Epithelial cell of esophagus (primary cell): Measurements from ENCODE around the gene PTPRZ1.
A peak's percentile ranks its signal among the peaks of the same experiment; 100 is the strongest.

Source experiments
- DNase-seq: peaks from one replicate; pipeline ENCODE4 v3.0.0; 2010; ENCODE audit warnings: low read depth
- H3K4me3 ChIP-seq: 2 replicates; pipeline ENCODE4 v1.5.1; 2011; ENCODE audit warnings: mild to moderate bottlenecking, low read length, control low read depth
- TF ChIP-seq, protein P1 (sequence below): IDR thresholded peaks from 2 replicates; pipeline ENCODE4 v1.5.1; 2011; ENCODE audit warnings: low read depth, mild to moderate bottlenecking, low read length, control low read depth, inconsistent platforms; ENCODE audit not compliant: insufficient read depth; ENCODE audit errors: missing control alignments

The PTPRZ1 gene

DNA sequence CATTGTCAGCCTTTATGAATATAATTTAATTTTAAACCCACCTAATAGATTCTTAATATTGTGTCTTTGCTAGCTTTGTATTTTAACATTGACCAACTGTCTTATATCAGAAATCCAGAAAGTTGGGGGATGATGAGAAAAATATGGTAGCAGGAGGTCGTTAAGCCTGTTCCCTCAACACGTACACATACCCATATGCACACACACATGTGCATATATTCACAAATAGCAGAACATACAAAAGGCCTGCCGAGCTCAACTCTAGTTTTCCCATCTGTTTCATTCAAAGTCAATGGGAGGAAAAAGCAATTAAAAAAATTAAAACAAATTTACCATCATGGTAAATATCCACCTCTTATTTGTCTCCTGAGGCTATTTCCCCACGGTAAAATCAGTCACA lies 25.9 kb upstream of the PTPRZ1 start:
- H3K4me3 ChIP-seq, result no peak overlapping the region
- TF ChIP-seq, protein P1, sequence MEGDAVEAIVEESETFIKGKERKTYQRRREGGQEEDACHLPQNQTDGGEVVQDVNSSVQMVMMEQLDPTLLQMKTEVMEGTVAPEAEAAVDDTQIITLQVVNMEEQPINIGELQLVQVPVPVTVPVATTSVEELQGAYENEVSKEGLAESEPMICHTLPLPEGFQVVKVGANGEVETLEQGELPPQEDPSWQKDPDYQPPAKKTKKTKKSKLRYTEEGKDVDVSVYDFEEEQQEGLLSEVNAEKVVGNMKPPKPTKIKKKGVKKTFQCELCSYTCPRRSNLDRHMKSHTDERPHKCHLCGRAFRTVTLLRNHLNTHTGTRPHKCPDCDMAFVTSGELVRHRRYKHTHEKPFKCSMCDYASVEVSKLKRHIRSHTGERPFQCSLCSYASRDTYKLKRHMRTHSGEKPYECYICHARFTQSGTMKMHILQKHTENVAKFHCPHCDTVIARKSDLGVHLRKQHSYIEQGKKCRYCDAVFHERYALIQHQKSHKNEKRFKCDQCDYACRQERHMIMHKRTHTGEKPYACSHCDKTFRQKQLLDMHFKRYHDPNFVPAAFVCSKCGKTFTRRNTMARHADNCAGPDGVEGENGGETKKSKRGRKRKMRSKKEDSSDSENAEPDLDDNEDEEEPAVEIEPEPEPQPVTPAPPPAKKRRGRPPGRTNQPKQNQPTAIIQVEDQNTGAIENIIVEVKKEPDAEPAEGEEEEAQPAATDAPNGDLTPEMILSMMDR, result no peak
- no peak for DNase-seq

DNA sequence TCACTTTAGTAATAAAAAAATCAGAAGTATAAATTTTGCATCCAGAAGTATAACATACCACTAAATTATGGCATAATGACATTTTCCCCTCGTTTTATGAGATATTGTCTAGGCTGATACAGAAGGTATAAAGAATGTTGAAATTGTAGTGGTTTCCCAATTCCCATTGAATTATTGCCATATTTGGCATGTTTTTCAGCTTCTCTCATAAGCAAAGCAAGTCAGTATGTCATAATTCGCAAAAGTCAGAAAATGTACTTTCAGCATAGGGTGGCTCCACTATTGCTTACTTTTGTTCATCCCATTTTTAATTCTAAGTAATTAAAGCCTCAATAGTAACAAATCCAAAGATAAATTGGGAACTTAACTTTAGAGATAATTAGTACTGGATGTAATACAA lies 19.7 kb upstream of the PTPRZ1 start:
- no peak for DNase-seq
- TF ChIP-seq, protein P1, result no peak
- no peak overlapping the region for H3K4me3 ChIP-seq

DNA sequence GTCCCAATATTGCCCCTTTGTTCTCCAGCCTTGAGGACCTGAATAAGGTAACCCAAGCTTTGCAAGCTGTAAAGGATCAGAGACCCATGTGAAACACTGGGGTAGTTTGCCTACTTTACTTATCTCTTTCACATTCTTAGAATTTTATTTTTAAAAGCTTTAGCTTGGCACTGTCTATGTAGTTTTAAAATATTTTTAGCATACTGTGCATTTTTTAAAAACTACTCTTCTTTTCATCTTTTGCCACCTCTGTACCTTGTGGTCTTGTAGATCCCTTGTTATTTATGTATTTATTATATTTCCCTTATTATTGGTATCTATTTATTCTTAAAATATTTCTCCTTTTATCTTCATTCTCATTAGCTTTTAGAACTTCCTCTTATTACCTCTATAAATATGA lies 12.0 kb upstream of the PTPRZ1 start:
- no peak for DNase-seq
- TF ChIP-seq, protein P1, result no peak
- H3K4me3 ChIP-seq, result no peak overlapping the region

DNA sequence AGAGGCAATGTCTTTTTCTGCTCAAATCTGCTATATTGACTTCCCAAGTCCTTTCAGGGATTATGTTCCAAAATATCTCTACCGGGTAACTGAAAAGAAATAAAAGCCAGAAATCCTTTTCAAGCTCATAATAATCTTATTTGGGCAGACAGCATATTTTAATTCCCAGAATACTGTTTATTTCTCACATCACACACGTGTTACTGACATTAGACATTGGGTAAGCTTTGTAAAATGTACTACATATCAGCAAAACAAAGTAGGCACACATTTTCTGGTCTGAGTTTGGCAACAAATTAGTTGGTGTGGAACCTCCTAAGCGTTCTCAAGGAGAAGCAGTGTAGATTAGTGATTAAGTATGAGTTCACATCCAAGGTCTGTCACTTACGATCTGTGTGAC lies 10.4 kb upstream of the PTPRZ1 start:
- DNase-seq, result no peak
- no peak overlapping the region for H3K4me3 ChIP-seq
- TF ChIP-seq, protein P1, result no peak

DNA sequence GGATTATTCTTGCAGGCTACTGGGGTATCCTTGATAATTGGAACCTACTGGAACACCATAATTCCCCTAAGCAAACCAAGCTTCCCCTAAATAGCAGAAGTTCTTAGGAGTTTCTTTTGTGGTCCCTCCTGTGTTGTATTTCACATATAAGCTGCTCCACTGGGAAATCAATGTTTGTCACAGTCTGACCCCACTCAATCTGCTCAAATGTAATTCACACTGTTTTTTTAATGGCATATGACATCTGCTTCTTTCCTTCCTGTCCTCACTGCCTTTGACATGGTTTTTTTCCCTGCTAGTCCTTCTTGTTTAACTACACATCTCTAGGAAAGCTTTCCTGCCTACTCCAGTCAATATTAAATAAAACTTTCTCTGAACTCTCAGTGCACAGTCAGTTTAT lies 1.8 kb upstream of the PTPRZ1 start:
- no peak overlapping the region for H3K4me3 ChIP-seq
- TF ChIP-seq, protein P1, result no peak
- DNase-seq, result no peak

DNA sequence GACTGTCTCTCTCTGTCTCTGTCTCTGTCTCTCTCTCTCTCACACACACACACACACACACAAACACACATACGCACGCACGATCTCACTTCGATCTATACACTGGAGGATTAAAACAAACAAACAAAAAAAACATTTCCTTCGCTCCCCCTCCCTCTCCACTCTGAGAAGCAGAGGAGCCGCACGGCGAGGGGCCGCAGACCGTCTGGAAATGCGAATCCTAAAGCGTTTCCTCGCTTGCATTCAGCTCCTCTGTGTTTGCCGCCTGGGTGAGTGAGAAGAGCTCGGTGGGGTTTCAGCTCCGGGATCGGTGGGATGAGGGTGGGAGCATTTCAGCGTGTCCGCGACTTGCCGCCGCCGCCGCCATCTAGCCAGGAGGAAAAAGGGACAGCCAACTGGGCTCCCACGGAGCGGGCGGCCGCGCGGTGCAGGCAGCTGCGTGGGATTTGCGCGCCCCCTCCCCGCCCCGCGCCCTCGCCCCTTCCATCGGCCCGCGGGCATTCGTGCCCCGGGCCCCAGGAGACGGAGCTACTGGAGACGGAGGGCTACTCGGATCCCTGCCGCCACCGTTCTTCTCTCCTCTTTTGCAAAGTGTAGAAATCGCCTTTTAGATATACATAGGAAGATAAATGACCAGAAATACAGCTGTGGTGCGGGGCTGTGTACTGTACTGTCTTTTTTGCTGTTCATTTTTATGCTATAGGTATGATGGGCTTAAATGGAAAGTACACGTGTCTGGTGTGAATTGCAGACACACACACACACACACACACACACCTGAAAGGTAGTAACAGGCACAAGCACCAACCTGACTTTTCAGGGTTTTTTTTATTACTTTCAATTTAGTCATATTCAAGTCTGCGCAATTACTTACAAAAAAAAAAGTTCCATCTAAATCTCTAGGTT lies 581 bp downstream of the PTPRZ1 start:
- TF ChIP-seq, protein P1, result no peak
- peak; percentile 66 for DNase-seq
- peak overlapping the region; percentile 85 for H3K4me3 ChIP-seq

DNA sequence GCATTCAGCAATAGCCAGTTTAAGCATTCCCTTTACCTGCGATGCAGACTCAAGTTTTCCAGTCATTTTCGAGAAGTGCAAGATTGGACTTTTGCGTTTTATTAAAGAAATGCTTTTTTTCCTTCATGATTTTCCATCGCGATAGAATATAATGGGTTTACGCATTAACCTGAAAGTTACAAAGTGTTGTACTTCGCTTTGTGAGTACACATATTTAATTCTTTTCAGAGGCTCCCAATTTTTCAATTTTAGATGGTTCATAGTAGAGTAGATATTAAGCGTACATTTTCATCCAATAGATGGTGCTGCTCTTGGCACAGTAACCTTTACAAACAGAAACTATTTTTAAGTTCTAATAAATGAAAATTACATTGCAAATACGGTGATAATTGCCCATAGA lies 1.3 kb downstream of the PTPRZ1 start:
- TF ChIP-seq, protein P1, result no peak
- peak; percentile 2 for DNase-seq
- peak overlapping the region; percentile 85 for H3K4me3 ChIP-seq
